Activated naive CD4-positive, alpha-beta T cell treated with anti-CD3 and anti-CD28 coated beads for 36 hours (primary cell): ENCODE results near the gene WIPF3. TPM values are rescaled to one million over a fixed set of nuclear protein-coding genes. Genes with fewer than 3 reads are reported as not detected.
"Not testable (repeated sequence)": the region's sequence is repeated elsewhere in the genome, so short reads cannot be mapped to it uniquely, and the experiment has no call there.

Experiments used
- CTCF ChIA-PET: fragments of 350-600 bp; sonication (Branson Sonifier 250); formaldehyde crosslinking; loops from one replicate; lab custom pipeline; 2021; ENCODE audit warnings: antibody characterized with exemption; lab: Charles Lee
- DNase-seq: peaks from one replicate; pipeline ENCODE4 v3.0.0-alpha.2; 2020
- H3K27ac Mint-ChIP-seq: one replicate; pipeline ENCODE4 v1.8.0; 2021; ENCODE audit warnings: mild to moderate bottlenecking, mixed read lengths
- H3K27me3 Mint-ChIP-seq: one replicate; pipeline ENCODE4 v1.8.0; 2021; ENCODE audit warnings: low read depth, mixed read lengths
- H3K36me3 Mint-ChIP-seq: one replicate; pipeline ENCODE4 v1.8.0; 2021; ENCODE audit warnings: low read depth, mixed read lengths
- H3K4me1 Mint-ChIP-seq: one replicate; pipeline ENCODE4 v1.8.0; 2021; ENCODE audit warnings: low read depth, mixed read lengths
- H3K4me3 Mint-ChIP-seq: one replicate; pipeline ENCODE4 v1.8.0; 2021; ENCODE audit warnings: mild to moderate bottlenecking, moderate library complexity, mixed read lengths
- H3K9me3 Mint-ChIP-seq: one replicate; pipeline ENCODE4 v1.8.0; 2021; ENCODE audit warnings: mixed read lengths
- intact Hi-C: fragments of 100-400 bp; cut with micrococcal nuclease; formaldehyde crosslinking; loops from one replicate; pipeline ENCODE4 v1.15.1; 2023
- total RNA-seq, 2 experiments: library from RNA; stranded (reverse); gene quantifications; one replicate each; pipeline ENCODE4 v1.2.3, GENCODE V29; 2021

Gene WIPF3
- total RNA-seq, 2 experiments from 2014 or later = not detected

- Mint-ChIP-seq H3K27me3 (no peaks in the 10 kb centered on the region), H3K36me3 (no peaks in the 10 kb centered on the region), H3K4me3 (no peak overlapping the region), H3K4me1 (no peaks in the 10 kb centered on the region), H3K9me3 (no peaks in the 10 kb centered on the region), H3K27ac (no peak overlapping the region)
- intact Hi-C loops = no loop called here
- DNase-seq = no peak
- CTCF ChIA-PET = no interaction called here
These were observed 83.9 kb downstream of the WIPF3 start for GRCh38 chr7:29890251-29890650.

DNA sequence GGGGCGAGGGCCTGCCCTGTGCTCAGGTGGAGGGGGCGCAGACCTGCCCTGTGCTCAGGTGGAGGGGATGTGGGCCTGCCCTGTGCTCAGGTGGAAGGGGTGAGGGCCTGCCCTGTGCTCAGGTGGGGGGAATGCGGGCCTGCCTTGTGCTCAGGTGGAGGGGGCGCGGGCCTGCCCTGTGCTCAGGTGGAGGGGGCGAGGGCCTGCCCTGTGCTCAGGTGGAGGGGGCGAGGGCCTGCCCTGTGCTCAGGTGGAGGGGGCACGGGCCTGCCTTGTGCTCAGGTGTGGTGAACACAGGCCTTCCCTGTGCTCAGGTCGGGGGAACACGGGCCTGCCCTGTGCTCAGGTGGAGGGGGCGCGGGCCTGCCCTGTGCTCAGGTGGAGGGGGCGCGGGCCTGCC is 84.5 kb downstream of the WIPF3 start:
- H3K4me1 Mint-ChIP-seq, H3K36me3 Mint-ChIP-seq, CTCF ChIA-PET, DNase-seq, H3K27me3 Mint-ChIP-seq, H3K27ac Mint-ChIP-seq, intact Hi-C loops, H3K9me3 Mint-ChIP-seq, H3K4me3 Mint-ChIP-seq: not testable (repeated sequence)

- H3K36me3 Mint-ChIP-seq = no peaks in the 10 kb centered on the region
These were observed 85.5 kb downstream of the WIPF3 start for GRCh38 chr7:29891766-29892165.

DNA sequence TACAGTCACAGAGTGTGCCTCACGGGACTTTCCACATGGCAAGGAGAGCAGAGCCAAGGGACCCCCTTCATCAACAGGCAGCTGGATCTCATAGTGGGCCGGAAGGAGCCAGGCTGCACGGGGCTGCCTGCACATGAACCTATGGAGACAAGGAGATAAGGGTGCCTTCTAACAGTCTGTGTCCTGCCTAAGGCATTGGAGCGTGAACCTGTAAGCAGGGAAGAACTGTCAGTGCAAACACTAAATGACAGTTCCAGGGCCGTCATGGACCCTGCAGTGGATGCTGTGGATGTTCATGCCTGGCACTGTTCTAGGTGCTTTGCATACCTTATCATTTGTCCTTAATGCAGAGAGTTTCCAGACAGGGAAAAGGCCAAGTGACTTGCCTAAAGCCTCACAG is 85.9 kb downstream of the WIPF3 start:
- peaks cover 3% of the 10 kb centered on the region for H3K9me3 Mint-ChIP-seq
- H3K36me3 Mint-ChIP-seq = no peaks in the 10 kb centered on the region
- no peak for DNase-seq
- CTCF ChIA-PET = no interaction called here
- no peaks in the 10 kb centered on the region for H3K27me3 Mint-ChIP-seq
- intact Hi-C loops = no loop called here
- H3K4me1 Mint-ChIP-seq = no peaks in the 10 kb centered on the region
- no peak overlapping the region for H3K4me3 Mint-ChIP-seq
- no peak overlapping the region for H3K27ac Mint-ChIP-seq

More at GRCh38 chr7:29891766-29892165, 85.5 kb downstream of the WIPF3 start:
- Mint-ChIP-seq H3K9me3 (peaks cover 1% of the 10 kb centered on the region), H3K27ac (no peak overlapping the region), H3K4me3 (no peak overlapping the region), H3K27me3 (no peaks in the 10 kb centered on the region), H3K4me1 (no peaks in the 10 kb centered on the region)
- intact Hi-C loops = no loop called here
- DNase-seq = no peak
- CTCF ChIA-PET = no interaction called here

DNA sequence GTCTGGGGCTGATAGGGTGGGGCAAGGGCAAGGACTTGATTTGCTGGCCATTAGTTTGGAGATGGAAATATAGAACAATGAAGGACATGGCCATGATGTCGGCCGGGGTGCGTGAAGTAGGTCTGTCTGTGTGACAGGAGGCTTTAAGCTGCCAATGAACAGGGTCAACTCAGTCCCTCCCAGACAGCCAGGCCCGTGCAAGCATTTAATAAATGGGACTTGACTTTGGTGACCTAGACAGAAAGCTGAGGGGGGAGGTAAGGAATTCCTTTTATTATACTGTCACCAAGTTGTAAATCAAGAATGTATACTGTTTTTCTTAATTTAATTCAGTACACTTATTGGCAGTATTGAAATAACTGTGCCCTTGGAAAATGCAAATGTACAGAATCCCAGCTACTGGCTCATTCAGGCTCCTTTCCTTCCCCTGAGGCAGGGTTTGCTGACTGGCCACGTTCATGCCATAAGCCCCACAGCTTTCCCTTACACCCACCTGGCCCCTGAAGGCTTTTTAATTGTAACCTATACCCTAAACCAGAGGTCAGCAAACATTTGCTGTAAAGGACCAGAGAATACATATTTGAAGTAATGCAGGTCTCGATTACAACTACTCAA is 87.2 kb downstream of the WIPF3 start:
- Mint-ChIP-seq H3K9me3 (peaks cover 3% of the 10 kb centered on the region), H3K27ac (no peak overlapping the region), H3K36me3 (no peaks in the 10 kb centered on the region), H3K4me1 (no peaks in the 10 kb centered on the region), H3K27me3 (peaks cover 3% of the 10 kb centered on the region), H3K4me3 (no peak overlapping the region)
- DNase-seq = no peak
- CTCF ChIA-PET = interaction anchor here (0.7 kb wide), 1 partner anchor 149 kb away, joined by 3 read pairs; no protein-coding TSS in a partner anchor
- intact Hi-C loops = no loop called here

DNA sequence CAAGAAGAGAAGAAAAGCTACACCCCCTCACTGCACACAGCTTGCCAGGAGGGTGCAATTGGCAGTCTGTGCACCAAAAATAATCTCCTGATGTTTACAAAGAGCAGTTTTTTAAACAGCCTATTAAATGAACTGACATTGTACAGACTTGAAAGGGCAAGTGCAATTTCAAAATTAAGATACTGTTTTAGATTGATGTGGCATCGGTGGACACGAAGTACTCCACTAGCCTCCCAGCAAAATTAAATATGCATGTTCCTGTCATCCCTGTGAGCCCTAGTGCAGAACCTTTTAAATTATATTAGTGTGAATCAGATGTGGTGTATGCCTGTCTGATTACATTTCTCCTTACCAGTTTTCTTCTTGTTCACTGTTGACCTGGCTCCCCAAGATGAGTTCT is 87.9 kb downstream of the WIPF3 start:
- H3K27me3 Mint-ChIP-seq = peaks cover 3% of the 10 kb centered on the region
- CTCF ChIA-PET = interaction anchor here (0.7 kb wide), 1 partner anchor 148 kb away, joined by 3 read pairs; no protein-coding TSS in a partner anchor
- H3K27ac Mint-ChIP-seq = no peak overlapping the region
- no peaks in the 10 kb centered on the region for H3K36me3 Mint-ChIP-seq
- no peaks in the 10 kb centered on the region for H3K4me1 Mint-ChIP-seq
- peaks cover 3% of the 10 kb centered on the region for H3K9me3 Mint-ChIP-seq
- intact Hi-C loops = no loop called here
- no peak for DNase-seq
- H3K4me3 Mint-ChIP-seq = no peak overlapping the region

DNA sequence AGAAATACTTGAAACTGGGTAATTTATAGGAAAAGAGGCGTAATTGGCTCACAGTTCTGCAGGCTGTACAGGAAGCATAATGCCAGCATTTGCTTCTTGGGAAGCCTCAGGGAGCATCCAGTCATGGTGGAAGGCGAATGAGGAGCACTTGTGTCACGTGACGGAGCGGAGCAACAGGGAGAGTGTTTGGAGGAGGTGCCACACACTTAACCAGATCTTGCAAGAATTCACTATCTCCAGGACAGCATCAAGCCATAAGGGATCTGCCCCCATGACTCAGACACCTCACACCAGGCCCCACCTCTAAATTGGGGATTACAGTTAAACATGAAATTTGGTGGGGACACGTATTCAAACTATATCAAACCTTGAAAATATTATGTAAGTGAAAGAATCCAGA is 89.3 kb downstream of the WIPF3 start:
- CTCF ChIA-PET = no interaction called here
- H3K27me3 Mint-ChIP-seq = peaks cover 3% of the 10 kb centered on the region
- no peak for DNase-seq

DNA sequence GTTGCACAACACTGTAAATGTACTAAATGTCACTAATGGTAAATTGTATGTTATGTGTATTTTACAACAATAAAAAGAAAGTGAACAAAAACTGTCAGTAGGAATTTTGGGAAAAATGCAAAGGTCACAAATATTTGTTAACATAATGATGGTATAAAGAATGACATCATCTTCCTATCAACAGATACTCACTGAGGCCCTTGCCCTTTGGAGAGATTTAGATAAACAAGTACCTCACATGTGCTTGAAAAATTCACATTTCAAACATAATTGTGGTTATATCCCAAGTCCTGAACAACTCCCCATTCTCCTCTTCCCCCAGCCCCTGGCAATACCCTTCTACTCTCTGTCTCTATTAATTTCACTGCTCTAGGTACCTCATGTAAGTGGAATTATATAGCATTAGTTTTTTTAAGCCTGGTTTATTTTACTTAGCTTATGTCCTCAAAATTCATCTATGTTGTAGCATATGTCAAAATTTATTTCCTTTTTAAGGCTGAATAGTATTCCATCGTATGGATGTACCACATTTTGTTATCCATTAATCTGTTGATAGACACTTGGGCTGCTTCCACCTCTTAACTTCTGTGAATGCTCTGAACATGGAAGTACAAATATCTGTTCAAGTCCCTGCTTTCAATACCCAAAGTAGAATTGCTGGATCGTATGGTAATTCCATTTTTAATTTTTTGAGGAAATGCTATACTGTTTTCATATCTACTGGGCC is 90.5 kb downstream of the WIPF3 start:
- intact Hi-C loops = no loop called here
- CTCF ChIA-PET = no interaction called here
- Mint-ChIP-seq H3K36me3 (no peaks in the 10 kb centered on the region), H3K4me1 (no peaks in the 10 kb centered on the region), H3K27ac (no peak overlapping the region), H3K27me3 (peaks cover 7% of the 10 kb centered on the region), H3K9me3 (peaks cover 3% of the 10 kb centered on the region), H3K4me3 (no peak overlapping the region)
- no peak for DNase-seq

More for the DNA sequence above, 89.3 kb downstream of the WIPF3 start:
- intact Hi-C loops = no loop called here
- Mint-ChIP-seq H3K9me3 (peaks cover 3% of the 10 kb centered on the region), H3K36me3 (no peaks in the 10 kb centered on the region), H3K4me1 (no peaks in the 10 kb centered on the region), H3K4me3 (no peak overlapping the region), H3K27ac (no peak overlapping the region)

DNA sequence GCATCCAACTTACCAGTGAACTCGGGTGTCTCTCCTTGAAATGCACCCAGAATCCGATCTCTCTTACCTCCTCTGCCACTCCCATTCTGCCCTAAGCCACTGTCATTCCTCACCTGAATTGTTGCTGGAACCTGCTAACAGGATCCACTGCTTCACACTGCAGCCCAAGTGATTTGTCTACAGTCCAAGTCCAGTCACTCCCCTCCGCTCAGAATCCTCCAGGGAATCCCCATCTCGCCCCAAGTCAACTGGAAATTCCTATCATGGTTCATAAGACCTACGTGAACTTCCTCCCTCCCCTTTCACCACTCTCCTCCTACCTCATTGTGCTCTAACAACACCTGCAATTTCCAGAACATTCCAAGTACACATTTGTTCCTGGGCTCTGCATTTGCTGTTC is 92.0 kb downstream of the WIPF3 start:
- no peaks in the 10 kb centered on the region for H3K36me3 Mint-ChIP-seq
- peaks cover 3% of the 10 kb centered on the region for H3K9me3 Mint-ChIP-seq
- H3K27ac Mint-ChIP-seq = no peak overlapping the region
- CTCF ChIA-PET = no interaction called here
- peaks cover 7% of the 10 kb centered on the region for H3K27me3 Mint-ChIP-seq
- intact Hi-C loops = no loop called here
- no peaks in the 10 kb centered on the region for H3K4me1 Mint-ChIP-seq
- no peak for DNase-seq
- no peak overlapping the region for H3K4me3 Mint-ChIP-seq

- H3K27me3 Mint-ChIP-seq = peaks cover 10% of the 10 kb centered on the region
- peaks cover 10% of the 10 kb centered on the region for H3K9me3 Mint-ChIP-seq
- no peak overlapping the region for H3K4me3 Mint-ChIP-seq
- intact Hi-C loops = no loop called here
- H3K27ac Mint-ChIP-seq = no peak overlapping the region
- H3K36me3 Mint-ChIP-seq = no peaks in the 10 kb centered on the region
- DNase-seq = no peak
- no peaks in the 10 kb centered on the region for H3K4me1 Mint-ChIP-seq
- CTCF ChIA-PET = interaction anchor here (0.5 kb wide), 1 partner anchor 365 kb away, joined by 3 read pairs; no protein-coding TSS in a partner anchor
These were observed 94.4 kb downstream of the WIPF3 start for GRCh38 chr7:29900745-29901144.

- CTCF ChIA-PET = no interaction called here
- Mint-ChIP-seq H3K9me3 (peaks cover 19% of the 10 kb centered on the region), H3K36me3 (peaks cover 10% of the 10 kb centered on the region), H3K4me3 (no peak overlapping the region), H3K27ac (no peak overlapping the region), H3K27me3 (peaks cover 18% of the 10 kb centered on the region), H3K4me1 (no peaks in the 10 kb centered on the region)
- intact Hi-C loops = no loop called here
- no peak for DNase-seq
These were observed 100.1 kb downstream of the WIPF3 start for GRCh38 chr7:29906200-29907022.

GRCh38 chr7:29914180-29914579 is 107.9 kb downstream of the WIPF3 start:
- no peaks in the 10 kb centered on the region for H3K4me1 Mint-ChIP-seq
- H3K4me3 Mint-ChIP-seq = no peak overlapping the region
- peaks cover 4% of the 10 kb centered on the region for H3K27me3 Mint-ChIP-seq
- intact Hi-C loops = no loop called here
- CTCF ChIA-PET = interaction anchor here (2.7 kb wide), 1 partner anchor 8 kb away, joined by 9 read pairs; no protein-coding TSS in a partner anchor
- H3K36me3 Mint-ChIP-seq = no peaks in the 10 kb centered on the region
- no peaks in the 10 kb centered on the region for H3K9me3 Mint-ChIP-seq
- H3K27ac Mint-ChIP-seq = no peak overlapping the region
- no peak for DNase-seq
